ENCODE data around the gene NPR2. TPM values are rescaled to one million over a fixed set of nuclear protein-coding genes. Genes with fewer than 3 reads are reported as not detected.
A peak's percentile ranks its signal among the peaks of the same experiment; 100 is the strongest.

Gene NPR2
- 10 to 100 TPM; 40.4 to 54.2 (median 47.0) TPM for polyA plus RNA-seq (ENCODE audit: insufficient read depth in 1 of 5, insufficient read length in 5 of 5, low replicate concordance in 1 of 5)
- long read RNA-seq, donor 1, transcript NPR2-206 (3 exons, 601 nt), result major isoform, 8 of 11 reads
- long read RNA-seq, donor 1, partial matches to known transcripts, result 0 of 11 reads
- long read RNA-seq, donor 1, other reads (novel, unspliced or antisense), result 0 of 11 reads
- long read RNA-seq, donor 2, transcript NPR2-206 (3 exons, 601 nt), result major isoform, 10 of 10 reads
- long read RNA-seq, donor 2, partial matches to known transcripts, result 0 of 10 reads
- long read RNA-seq, donor 2, other reads (novel, unspliced or antisense), result 0 of 10 reads
- long read RNA-seq, donor 3, transcript NPR2-206 (3 exons, 601 nt), result major isoform, 7 of 7 reads
- long read RNA-seq, donor 3, partial matches to known transcripts, result 0 of 7 reads
- long read RNA-seq, donor 3, other reads (novel, unspliced or antisense), result 0 of 7 reads
- long read RNA-seq, donor 4, transcript NPR2-206 (3 exons, 601 nt), result major isoform, 14 of 16 reads
- long read RNA-seq, donor 4, partial matches to known transcripts, result 0 of 16 reads
- long read RNA-seq, donor 4, other reads (novel, unspliced or antisense), result 0 of 16 reads
- long read RNA-seq, donor 5, transcript NPR2-206 (3 exons, 601 nt), result major isoform, 9 of 11 reads
- long read RNA-seq, donor 5, partial matches to known transcripts, result 0 of 11 reads
- long read RNA-seq, donor 5, other reads (novel, unspliced or antisense), result 0 of 11 reads
- long read RNA-seq, donor 6, transcript NPR2-206 (3 exons, 601 nt), result major isoform, 13 of 14 reads
- long read RNA-seq, donor 6, partial matches to known transcripts, result 0 of 14 reads
- long read RNA-seq, donor 6, other reads (novel, unspliced or antisense), result 0 of 14 reads
- long read RNA-seq, donor 7, transcript NPR2-206 (3 exons, 601 nt), result major isoform, 7 of 9 reads
- long read RNA-seq, donor 7, partial matches to known transcripts, result 0 of 9 reads
- long read RNA-seq, donor 7, other reads (novel, unspliced or antisense), result 0 of 9 reads
- long read RNA-seq, donor 8, partial matches to known transcripts, result 0 of 3 reads
- long read RNA-seq, donor 8, other reads (novel, unspliced or antisense), result 0 of 3 reads

GRCh38 chr9:35791297-35791921 is at the start of gene NPR2:
Gene NPR2, plus strand, starts transcription at chr9:35791591. Its CDS starts 818 bp downstream, at chr9:35792409.
- DNase-seq, result peak; percentile 32 to 42

- DNase-seq, result no peak
Measured at GRCh38 chr9:35741740-35742139, 49.7 kb upstream of the NPR2 start.

GRCh38 chr9:35743452-35743851 is 47.9 kb upstream of the NPR2 start:
- no peak for DNase-seq

- DNase-seq, result no peak
Measured at GRCh38 chr9:35743880-35744518, 47.4 kb upstream of the NPR2 start.

- no peak for DNase-seq
Measured at GRCh38 chr9:35745569-35745968, 45.8 kb upstream of the NPR2 start.

- DNase-seq, result no peak
Measured at GRCh38 chr9:35746583-35746982, 44.8 kb upstream of the NPR2 start.

GRCh38 chr9:35748242-35748857 is 43.0 kb upstream of the NPR2 start:
- no peak for DNase-seq

GRCh38 chr9:35748858-35749514 is 42.4 kb upstream of the NPR2 start, which contains the start of the genes GBA2 and RGP1:
Gene GBA2, minus strand, starts transcription at chr9:35749228. Its CDS starts 524 bp downstream, at chr9:35748704.
Gene RGP1, plus strand, starts transcription at chr9:35749287. Its CDS starts 469 bp downstream, at chr9:35749756.
- peak in 1 of 2 donors; percentile 73 for DNase-seq

- no peak for DNase-seq
Measured at GRCh38 chr9:35749515-35750255, 41.7 kb upstream of the NPR2 start.

- no peak for DNase-seq
Measured at GRCh38 chr9:35750256-35750531, 41.2 kb upstream of the NPR2 start.

- no peak for DNase-seq
Measured at GRCh38 chr9:35753466-35753865, 37.9 kb upstream of the NPR2 start.

- no peak for DNase-seq
Measured at GRCh38 chr9:35754264-35754663, 37.1 kb upstream of the NPR2 start, which contains the start of gene MSMP. Gene MSMP, minus strand, starts transcription at chr9:35754276. Its CDS starts 147 bp downstream, at chr9:35754129.

- no peak for DNase-seq
Measured at GRCh38 chr9:35755071-35755470, 36.3 kb upstream of the NPR2 start.

- DNase-seq, result peak in 1 of 2 donors; percentile 57
Measured at GRCh38 chr9:35756275-35757225, 34.8 kb upstream of the NPR2 start.

- peak in 1 of 2 donors; percentile 70 for DNase-seq
Measured at GRCh38 chr9:35757226-35757891, 34.0 kb upstream of the NPR2 start.

- no peak for DNase-seq
Measured at GRCh38 chr9:35757892-35758275, 33.5 kb upstream of the NPR2 start.

GRCh38 chr9:35758475-35759050 is 32.8 kb upstream of the NPR2 start:
- DNase-seq, result no peak
